CD14-positive monocyte (primary cell): Measurements from ENCODE around the gene UBL5. TPM values are rescaled to one million over a fixed set of nuclear protein-coding genes. Genes with fewer than 3 reads are reported as not detected.
A peak's percentile ranks its signal among the peaks of the same experiment; 100 is the strongest.
"Not testable (repeated sequence)": the region's sequence is repeated elsewhere in the genome, so short reads cannot be mapped to it uniquely, and the experiment has no call there.

ENCODE experiments used
- DNase-seq, 3 donors: peaks; one replicate each; pipeline ENCODE4 v3.0.0-alpha.2; 2011 to 2022
- H2AFZ ChIP-seq: 2 replicates; pipeline ENCODE4 v1.6.0; 2012; ENCODE audit warnings: mild to moderate bottlenecking, low read depth, low read length, inconsistent platforms; ENCODE audit not compliant: insufficient read depth, poor library complexity, severe bottlenecking
- H3K27ac ChIP-seq, 2 donors: 1 replicate in 1 of 2; 2 replicates in 1 of 2; pipeline ENCODE4 v1.5.1; 2012 to 2013; ENCODE audit warnings: low read length in 2 of 2, control low read depth in 1 of 2, inconsistent platforms in 1 of 2, low read depth in 1 of 2, mild to moderate bottlenecking in 1 of 2
- H3K27me3 ChIP-seq, 2 donors: one replicate each; pipeline versions ENCODE4 v1.6.0 to v1.6.1; 2011 to 2013; ENCODE audit warnings: low read length in 2 of 2; ENCODE audit not compliant: control insufficient read depth in 2 of 2, insufficient read depth in 2 of 2
- H3K36me3 ChIP-seq, 2 donors: replicated peaks in 1 of 2; 1 replicate in 1 of 2; 2 replicates in 1 of 2; pipeline versions ENCODE4 v1.5.1 to v1.6.1; 2012 to 2013; ENCODE audit warnings: low read length in 2 of 2, control low read depth in 1 of 2, inconsistent platforms in 1 of 2, mild to moderate bottlenecking in 1 of 2; ENCODE audit not compliant: insufficient read depth in 2 of 2, control insufficient read depth in 1 of 2
- H3K4me1 ChIP-seq, 2 donors: 1 replicate in 1 of 2; 2 replicates in 1 of 2; pipeline versions ENCODE4 v1.5.1 to v1.6.1; 2012 to 2013; ENCODE audit warnings: low read length in 2 of 2, control low read depth in 1 of 2, inconsistent platforms in 1 of 2, mild to moderate bottlenecking in 1 of 2, moderate library complexity in 1 of 2; ENCODE audit not compliant: insufficient read depth in 2 of 2, control insufficient read depth in 1 of 2
- H3K4me2 ChIP-seq: replicated peaks from 2 replicates; pipeline ENCODE3; 2012; ENCODE audit warnings: low read length, moderate library complexity, mild to moderate bottlenecking; ENCODE audit not compliant: poor library complexity, severe bottlenecking; ENCODE audit errors: extremely low read depth
- H3K4me3 ChIP-seq, 3 experiments: fragments of 200-600 bp in 1 of 3; sonication (generic) in 1 of 3; replicated peaks in 1 of 3; 1 replicate in 2 of 3; 2 replicates in 1 of 3; pipeline ENCODE4 v1.5.1; 2011 to 2013; ENCODE audit warnings: low read length in 3 of 3, mild to moderate bottlenecking in 3 of 3, control low read depth in 2 of 3, low read depth in 2 of 3, inconsistent platforms in 1 of 3, moderate library complexity in 1 of 3
- H3K79me2 ChIP-seq: 2 replicates; pipeline ENCODE4 v1.6.0; 2012; ENCODE audit warnings: mild to moderate bottlenecking, control low read depth, inconsistent platforms, low read length, moderate library complexity; ENCODE audit not compliant: insufficient read depth
- H3K9ac ChIP-seq: 2 replicates; pipeline ENCODE4 v1.6.0; 2017; ENCODE audit warnings: low read length, mild to moderate bottlenecking; ENCODE audit not compliant: insufficient read depth, poor library complexity, severe bottlenecking
- H3K9me3 ChIP-seq, 2 donors: replicated peaks in 1 of 2; 1 replicate in 1 of 2; 2 replicates in 1 of 2; pipeline versions ENCODE4 v1.5.1 to v1.6.1; 2012 to 2013; ENCODE audit warnings: low read length in 2 of 2, control low read depth in 1 of 2; ENCODE audit not compliant: control insufficient read depth in 1 of 2, insufficient read depth in 1 of 2
- H4K20me1 ChIP-seq: 2 replicates; pipeline ENCODE4 v1.6.0; 2012; ENCODE audit warnings: mild to moderate bottlenecking, low read length, control low read depth, moderate library complexity; ENCODE audit not compliant: insufficient read depth
- H3K27ac Mint-ChIP-seq, 7 donors: one replicate each; pipeline ENCODE4 v1.8.0; 2020; ENCODE audit warnings: mild to moderate bottlenecking in 7 of 7, mixed read lengths in 7 of 7, moderate library complexity in 6 of 7, inconsistent platforms in 2 of 7
- H3K27me3 Mint-ChIP-seq, 3 donors: one replicate each; pipeline ENCODE4 v1.8.0; 2021 to 2022; ENCODE audit warnings: low read depth in 3 of 3, mild to moderate bottlenecking in 3 of 3, mixed read lengths in 3 of 3, moderate library complexity in 3 of 3, inconsistent platforms in 1 of 3
- H3K36me3 Mint-ChIP-seq, 2 donors: one replicate each; pipeline ENCODE4 v1.8.0; 2020; ENCODE audit warnings: mixed read lengths in 2 of 2, inconsistent platforms in 1 of 2, mild to moderate bottlenecking in 1 of 2
- H3K4me1 Mint-ChIP-seq: one replicate; pipeline ENCODE4 v1.8.0; 2020; ENCODE audit warnings: mild to moderate bottlenecking, mixed read lengths
- H3K4me3 Mint-ChIP-seq, 2 donors: one replicate each; pipeline ENCODE4 v1.8.0; 2020; ENCODE audit warnings: mild to moderate bottlenecking in 2 of 2, mixed read lengths in 2 of 2, moderate library complexity in 1 of 2
- H3K9me3 Mint-ChIP-seq, 7 donors: one replicate each; pipeline ENCODE4 v1.8.0; 2020 to 2022; ENCODE audit warnings: mixed read lengths in 7 of 7, mild to moderate bottlenecking in 6 of 7, moderate library complexity in 6 of 7, inconsistent platforms in 2 of 7
- WGBS: methylation state at CpG from one replicate; pipeline ENCODE4 v1.1.5; 2013; ENCODE audit warnings: missing lambda C conversion rate; ENCODE audit not compliant: insufficient coverage; 5-methylcytosine and 5-hydroxymethylcytosine counted together
- intact Hi-C, 2 donors: fragments of 100-400 bp; cut with micrococcal nuclease; formaldehyde crosslinking; loops; one replicate each; pipeline versions ENCODE4 v1.15.0 to v1.15.1; 2023
- polyA minus RNA-seq: library from RNA; depleted of rRNA, polyadenylated mRNA; stranded (reverse); fragments of >200 nt; gene quantifications from 2 replicates; pipeline ENCODE4 v1.2.3, GENCODE V29; 2012
- polyA plus RNA-seq, 3 donors: library from polyadenylated mRNA; depleted of rRNA in 1 of 3; unstranded in 2 of 3; stranded (reverse) in 1 of 3; fragments of 300-500 nt in 2 of 3; fragments of >200 nt in 1 of 3; fragmentation: Illumina TruSeq in 2 of 3; gene quantifications; 1 replicate in 2 of 3; 2 replicates in 1 of 3; pipeline ENCODE4 v1.2.3, GENCODE V29; 2012 to 2021
- total RNA-seq, 12 experiments: library from RNA in 1 of 12; stranded (reverse) in 1 of 12; fragments of 120-200 nt in 1 of 12; gene quantifications; one replicate each; pipeline ENCODE4 v1.2.4 and lab custom pipeline; 2013 to 2026; ENCODE audit warnings: mixed read lengths in 6 of 12, inconsistent platforms in 1 of 12
- TF ChIP-seq, protein P1 (sequence below): fragments of 200-600 bp; IDR thresholded peaks from one replicate; pipeline ENCODE4 v1.8.0; 2022; ENCODE audit warnings: antibody characterized with exemption, mild to moderate bottlenecking

Gene UBL5
- total RNA-seq (2013): 245 TPM
- 100 to 1,000 TPM; 713 to 783 (median 728) TPM for polyA plus RNA-seq
- polyA minus RNA-seq: 90.1 and 170 TPM in 2 replicates
- total RNA-seq (lab: John Stamatoyannopoulos, UW): 18.8 to 48.4 (median 42.5) reads per million in 11 experiments

DNA sequence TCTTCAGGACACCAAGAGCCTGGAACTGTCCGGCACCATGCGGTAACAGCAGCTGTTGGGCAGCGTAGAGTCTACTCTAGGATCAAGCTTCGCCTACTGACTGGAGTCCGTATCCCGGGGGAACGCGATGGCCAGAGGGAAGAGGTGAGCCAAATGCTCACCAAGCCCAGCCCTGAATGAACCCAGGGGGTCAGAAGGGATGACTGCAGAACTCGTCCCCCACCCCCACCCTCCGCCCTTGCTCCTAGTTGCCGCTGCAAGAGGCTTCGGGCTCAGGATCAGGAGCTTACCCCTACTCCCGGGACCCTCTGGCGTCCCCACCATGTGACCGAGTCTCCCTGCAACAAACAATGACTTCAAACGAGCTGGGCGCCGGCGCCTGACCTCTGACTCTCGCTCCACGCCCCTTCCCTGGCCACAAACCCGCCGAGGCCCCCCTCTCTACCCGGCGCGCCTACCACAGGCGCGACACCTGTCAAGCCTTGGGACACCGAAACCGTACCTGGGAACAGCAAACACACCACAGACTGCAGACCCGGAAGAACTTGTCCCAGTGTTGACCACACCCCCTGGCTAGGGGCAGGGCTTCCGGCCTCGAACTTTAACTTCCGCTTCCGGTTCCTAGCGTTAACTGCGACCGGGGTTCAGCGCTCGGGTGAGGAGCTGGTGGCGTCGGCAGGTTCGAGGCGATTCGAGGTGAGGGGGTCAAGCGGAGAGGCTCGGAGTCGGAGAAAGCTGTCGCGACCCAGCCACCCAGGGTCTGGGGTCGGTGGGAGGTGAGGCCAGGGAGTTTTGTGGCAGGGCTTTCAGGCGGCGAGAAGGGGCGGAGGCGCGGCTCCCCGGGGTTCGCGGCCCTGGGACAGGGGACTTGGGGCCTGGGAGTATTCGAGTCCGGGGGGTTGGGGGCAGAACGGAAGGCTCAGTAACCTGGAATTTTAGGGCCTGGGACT is at the start of gene UBL5:
TSS of gene UBL5 (plus strand) at position 630 of the 950 bp plus-strand sequence. CDS start 420 bp downstream, outside the sequence.
- Mint-ChIP-seq H3K4me3 (peak within 1 kb of the TSS; percentile 100), H3K27me3 (no peaks in the 10 kb centered on the region), H3K27ac (peak within 1 kb of the TSS; percentile 91 to 100 (median 98)), H3K36me3 (peaks cover 25 to 28% of the 10 kb centered on the region in 2 donors), H3K9me3 (peaks cover 0 to 2% (median 0%) of the 10 kb centered on the region in 7 donors), H3K4me1 (peaks cover 18% of the 10 kb centered on the region)
- peak; percentile 84 to 91 (median 86) for DNase-seq
- TF ChIP-seq, protein P1, sequence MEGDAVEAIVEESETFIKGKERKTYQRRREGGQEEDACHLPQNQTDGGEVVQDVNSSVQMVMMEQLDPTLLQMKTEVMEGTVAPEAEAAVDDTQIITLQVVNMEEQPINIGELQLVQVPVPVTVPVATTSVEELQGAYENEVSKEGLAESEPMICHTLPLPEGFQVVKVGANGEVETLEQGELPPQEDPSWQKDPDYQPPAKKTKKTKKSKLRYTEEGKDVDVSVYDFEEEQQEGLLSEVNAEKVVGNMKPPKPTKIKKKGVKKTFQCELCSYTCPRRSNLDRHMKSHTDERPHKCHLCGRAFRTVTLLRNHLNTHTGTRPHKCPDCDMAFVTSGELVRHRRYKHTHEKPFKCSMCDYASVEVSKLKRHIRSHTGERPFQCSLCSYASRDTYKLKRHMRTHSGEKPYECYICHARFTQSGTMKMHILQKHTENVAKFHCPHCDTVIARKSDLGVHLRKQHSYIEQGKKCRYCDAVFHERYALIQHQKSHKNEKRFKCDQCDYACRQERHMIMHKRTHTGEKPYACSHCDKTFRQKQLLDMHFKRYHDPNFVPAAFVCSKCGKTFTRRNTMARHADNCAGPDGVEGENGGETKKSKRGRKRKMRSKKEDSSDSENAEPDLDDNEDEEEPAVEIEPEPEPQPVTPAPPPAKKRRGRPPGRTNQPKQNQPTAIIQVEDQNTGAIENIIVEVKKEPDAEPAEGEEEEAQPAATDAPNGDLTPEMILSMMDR: no peak
- peaks cover 6% of the 10 kb centered on the region for H4K20me1 ChIP-seq
- peak within 1 kb of the TSS; percentile 88 for H3K9ac ChIP-seq
- H3K27me3 ChIP-seq: no peaks in the 10 kb centered on the region
- H3K36me3 ChIP-seq: peaks cover 9 to 16% of the 10 kb centered on the region in 2 donors
- H2AFZ ChIP-seq: peak within 1 kb of the TSS; percentile 96
- intact Hi-C loops: no loop called here
- H3K4me2 ChIP-seq: peak within 1 kb of the TSS; percentile 93
- under 1% methylated on average over 59 of the region's 62 CpGs for WGBS
- H3K79me2 ChIP-seq: peaks cover 52% of the 10 kb centered on the region
- peak within 1 kb of the TSS; percentile 49 to 94 for H3K27ac ChIP-seq
- no peaks in the 10 kb centered on the region for H3K9me3 ChIP-seq
- peak within 1 kb of the TSS; percentile 61 to 97 (median 77) for H3K4me3 ChIP-seq
- H3K4me1 ChIP-seq: peaks cover 18 to 21% of the 10 kb centered on the region in 2 donors

DNA sequence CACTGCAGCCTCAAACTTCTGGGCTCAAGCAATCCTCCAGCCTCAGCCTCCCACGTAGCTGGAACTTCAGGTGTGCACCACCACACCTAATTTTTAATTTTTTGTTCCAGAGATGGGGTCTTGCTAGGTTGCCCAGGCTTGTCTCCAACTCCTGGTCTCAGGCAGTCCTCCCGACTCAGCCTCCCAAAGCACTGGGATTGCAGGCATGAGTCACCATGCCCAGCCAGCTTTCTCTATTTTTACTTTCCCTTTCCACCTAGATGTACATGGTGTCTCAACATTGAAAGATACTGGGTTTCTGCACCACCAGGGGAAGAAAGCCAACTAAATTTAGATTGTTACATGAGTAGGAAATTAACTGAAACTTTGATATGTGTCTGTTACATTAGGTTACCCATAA is 45.4 kb upstream of the UBL5 start:
- H3K4me3 Mint-ChIP-seq: no peak overlapping the region
- Histone ChIP-seq H3K27me3 (no peaks in the 10 kb centered on the region), H3K4me3 (no peak overlapping the region), H3K79me2 (peaks cover 6% of the 10 kb centered on the region), H3K4me1 (peaks cover 9 to 15% of the 10 kb centered on the region in 2 donors), H3K9me3 (peaks cover 4 to 7% of the 10 kb centered on the region in 2 donors), H3K36me3 (no peaks in the 10 kb centered on the region), H3K9ac (no peak overlapping the region), H3K27ac (no peak overlapping the region), H2AFZ (no peak overlapping the region), H3K4me2 (no peak overlapping the region), H4K20me1 (no peaks in the 10 kb centered on the region)
- TF ChIP-seq, protein P1: no peak
- peaks cover 3 to 15% (median 12%) of the 10 kb centered on the region in 7 donors for H3K9me3 Mint-ChIP-seq
- peaks cover 19% of the 10 kb centered on the region for H3K4me1 Mint-ChIP-seq
- peaks cover 0 to 1% (median 0%) of the 10 kb centered on the region in 3 donors for H3K27me3 Mint-ChIP-seq
- intact Hi-C loops: no loop called here
- H3K36me3 Mint-ChIP-seq: no peaks in the 10 kb centered on the region
- DNase-seq: no peak
- peak overlapping the region in 1 of 7 donors; percentile 7 for H3K27ac Mint-ChIP-seq
- 100% methylated on average over 1 of the region's 2 CpGs for WGBS

GRCh38 chr19:9784163-9784496 is 43.6 kb upstream of the UBL5 start:
- H3K4me2 ChIP-seq, H3K36me3 ChIP-seq, H3K9me3 Mint-ChIP-seq, H3K36me3 Mint-ChIP-seq, H3K27me3 ChIP-seq, H3K9ac ChIP-seq, H3K4me3 ChIP-seq, H4K20me1 ChIP-seq, DNase-seq, H3K4me3 Mint-ChIP-seq, intact Hi-C loops, H3K9me3 ChIP-seq, H3K27me3 Mint-ChIP-seq, H3K79me2 ChIP-seq: not testable (repeated sequence)
- Mint-ChIP-seq H3K27ac (peak overlapping the region in 4 of 7 donors; percentile 0 to 97 (median 82)), H3K4me1 (peaks cover 19% of the 10 kb centered on the region)
- Histone ChIP-seq H3K27ac (peak overlapping the region in 1 of 2 donors; percentile 83), H2AFZ (peak overlapping the region; percentile 77), H3K4me1 (peaks cover 9 to 15% of the 10 kb centered on the region in 2 donors)
- 92% methylated on average over 2 of the region's 6 CpGs for WGBS
